HCT116 (cell line): ENCODE results near the gene TYRP1. TPM values are rescaled to one million over a fixed set of nuclear protein-coding genes. Genes with fewer than 3 reads are reported as not detected.

Experiments used
- ATAC-seq: fragments of 200-7000 bp; cut with Tn5 transposase; 2 replicates; pipeline ENCODE4 v1.9.1; 2020; ENCODE audit warnings: mild to moderate bottlenecking, moderate library complexity
- BruUV-seq: library from RNA; stranded (reverse); fragments of 400-500 nt; replicated peaks from 2 replicates; lab custom pipeline; 2021; lab: Mats Ljungman, UMichigan
- CTCF ChIA-PET: fragments of 300-600 bp; sonication (Branson Sonifier 250); formaldehyde crosslinking; loops from one replicate; lab custom pipeline; 2021; ENCODE audit warnings: antibody characterized with exemption; lab: Charles Lee
- POLR2A ChIA-PET: fragments of 300-600, 350-600 bp; sonication (Branson Sonifier 250); formaldehyde crosslinking; loops from one replicate; lab custom pipeline; 2021; ENCODE audit warnings: antibody characterized with exemption; lab: Charles Lee
- RAD21 ChIA-PET, 2 experiments: fragments of 300-600 bp; sonication (Branson Sonifier 250); formaldehyde crosslinking; loops; one replicate each; lab custom pipeline; 2023; ENCODE audit warnings: low total read pairs in 2 of 2; ENCODE audit not compliant: uncharacterized antibody in 2 of 2, unreplicated experiment in 2 of 2, low non-redundant PET in 1 of 2; lab: Charles Lee
- DNase-seq: peaks from one replicate; pipeline ENCODE4 v3.0.0-alpha.2; 2010; ENCODE audit warnings: low read depth, low spot score
- H2AFZ ChIP-seq: fragments of 200-600 bp; shearing (Covaris generic), sonication (generic); 2 replicates; pipeline ENCODE4 v1.6.1; 2017; ENCODE audit warnings: low read depth, mixed run types, mixed read lengths, antibody characterized with exemption, low read length; ENCODE audit not compliant: poor library complexity, severe bottlenecking
- H3K27ac ChIP-seq: 2 replicates; pipeline ENCODE4 v1.5.1; 2012; ENCODE audit warnings: low read depth, low read length
- H3K27me3 ChIP-seq: fragments of 200-600 bp; sonication (generic); 2 replicates; pipeline ENCODE4 v1.6.1; 2016; ENCODE audit warnings: mixed run types, low read length, mixed read lengths; ENCODE audit not compliant: insufficient read depth
- H3K36me3 ChIP-seq, 2 experiments: fragments of 200-500 bp in 1 of 2; fragments of 200-600 bp in 1 of 2; sonication (Bioruptor generic) in 1 of 2; sonication (generic) in 1 of 2; 2 replicates each; pipeline versions ENCODE4 v1.5.1 to v1.6.1; 2014 to 2016; ENCODE audit warnings: low read length in 2 of 2, inconsistent platforms in 1 of 2, mixed read lengths in 1 of 2, mixed run types in 1 of 2; ENCODE audit not compliant: insufficient read depth in 2 of 2, control insufficient read depth in 1 of 2
- H3K4me1 ChIP-seq, 2 experiments: fragments of 200-600 bp in 1 of 2; sonication (generic) in 1 of 2; 2 replicates each; pipeline versions ENCODE4 v1.5.1 to v1.6.1; 2012 to 2017; ENCODE audit warnings: low read length in 2 of 2, inconsistent platforms in 1 of 2, mild to moderate bottlenecking in 1 of 2, mixed read lengths in 1 of 2, mixed run types in 1 of 2, moderate library complexity in 1 of 2; ENCODE audit not compliant: insufficient read depth in 2 of 2, control insufficient read depth in 1 of 2
- H3K4me2 ChIP-seq: fragments of 200-600 bp; sonication (generic); 2 replicates; pipeline ENCODE4 v1.6.1; 2017; ENCODE audit warnings: mixed run types, low read length, mixed read lengths
- H3K4me3 ChIP-seq, 2 experiments: fragments of 200-600 bp in 1 of 2; sonication (generic) in 1 of 2; replicated peaks in 1 of 2; 2 replicates each; pipeline ENCODE4 v1.5.1; 2011 to 2016; ENCODE audit warnings: low read length in 2 of 2, control low read depth in 1 of 2, low read depth in 1 of 2, mild to moderate bottlenecking in 1 of 2, mixed read lengths in 1 of 2, mixed run types in 1 of 2
- H3K79me2 ChIP-seq: fragments of 200-600 bp; sonication (generic); 2 replicates; pipeline ENCODE4 v1.6.1; 2017; ENCODE audit warnings: mild to moderate bottlenecking, mixed run types, low read length, moderate library complexity, mixed read lengths; ENCODE audit not compliant: insufficient read depth
- H3K9ac ChIP-seq: fragments of 200-600 bp; sonication (generic); 2 replicates; pipeline ENCODE4 v1.6.1; 2016; ENCODE audit warnings: low read length, mixed read lengths
- H3K9me2 ChIP-seq: fragments of 200-600 bp; sonication (generic), shearing (Covaris generic); 2 replicates; pipeline ENCODE4 v1.6.1; 2017; ENCODE audit warnings: mixed run types, mild to moderate bottlenecking, moderate library complexity; ENCODE audit not compliant: insufficient read depth
- H3K9me3 ChIP-seq, 2 experiments: fragments of 200-500 bp in 1 of 2; fragments of 200-600 bp in 1 of 2; sonication (Bioruptor generic) in 1 of 2; sonication (generic) in 1 of 2; 2 replicates each; pipeline ENCODE4 v1.6.1; 2014 to 2017; ENCODE audit warnings: low read length in 2 of 2, mixed read lengths in 2 of 2, inconsistent platforms in 1 of 2, low read depth in 1 of 2, mild to moderate bottlenecking in 1 of 2, mixed run types in 1 of 2, moderate library complexity in 1 of 2; ENCODE audit not compliant: control insufficient read depth in 1 of 2, insufficient read depth in 1 of 2
- H4K20me1 ChIP-seq: fragments of 200-600 bp; sonication (generic), shearing (Covaris generic); 2 replicates; pipeline ENCODE4 v1.6.1; 2017; ENCODE audit warnings: mixed run types, mild to moderate bottlenecking, moderate library complexity; ENCODE audit not compliant: insufficient read depth
- CBX3 ChIP-seq: IDR thresholded peaks from 2 replicates; pipeline ENCODE4 v1.6.1; 2012; ENCODE audit warnings: low read depth
- FOSL1 ChIP-seq: IDR thresholded peaks from 2 replicates; pipeline ENCODE4 v1.6.1; 2012; ENCODE audit warnings: low read depth
- POLR2A ChIP-seq: IDR thresholded peaks from 2 replicates; pipeline ENCODE4 v1.7.0; 2011; ENCODE audit warnings: borderline replicate concordance; ENCODE audit not compliant: insufficient read depth, insufficient read length; ENCODE audit errors: extremely low read depth
- POLR2AphosphoS5 ChIP-seq: IDR thresholded peaks from 2 replicates; pipeline ENCODE4 v1.6.1; 2011; ENCODE audit warnings: mild to moderate bottlenecking, low read depth, low read length, moderate library complexity
- RAD21 ChIP-seq: IDR thresholded peaks from 2 replicates; pipeline ENCODE4 v1.6.1; 2012; ENCODE audit warnings: low read depth, mild to moderate bottlenecking
- SIN3A ChIP-seq: IDR thresholded peaks from 2 replicates; pipeline ENCODE4 v1.6.1; 2012; ENCODE audit warnings: low read depth
- SP1 ChIP-seq: IDR thresholded peaks from 2 replicates; pipeline ENCODE4 v1.6.1; 2012; ENCODE audit warnings: low read depth
- SRF ChIP-seq: IDR thresholded peaks from 2 replicates; pipeline ENCODE4 v1.6.1; 2012; ENCODE audit warnings: low read depth
- TCF7L2 ChIP-seq: IDR thresholded peaks from 2 replicates; pipeline ENCODE4 v1.7.0; 2011; ENCODE audit warnings: borderline replicate concordance, inconsistent platforms; ENCODE audit not compliant: insufficient read depth, insufficient read length; ENCODE audit errors: extremely low read depth
- YY1 ChIP-seq: IDR thresholded peaks from 2 replicates; pipeline ENCODE4 v1.6.1; 2011; ENCODE audit warnings: low read length, low read depth, moderate library complexity, mild to moderate bottlenecking; ENCODE audit not compliant: insufficient replicate concordance; ENCODE audit errors: extremely low read depth
- ZFX ChIP-seq: fragments of 450-650 bp; IDR thresholded peaks from 2 replicates; pipeline ENCODE4 v1.6.1; 2017
- ZNF274 ChIP-seq: fragments of 200-500 bp; sonication (Bioruptor generic); IDR thresholded peaks from 2 replicates; pipeline ENCODE4 v1.6.1; 2014; ENCODE audit warnings: mild to moderate bottlenecking, low read depth, low read length, inconsistent platforms
- intact Hi-C: fragments of 100-400 bp; cut with micrococcal nuclease; formaldehyde crosslinking; loops from 2 replicates; pipeline ENCODE4 v1.10.0; 2022
- total RNA-seq: library from RNA; stranded (reverse); gene quantifications from one replicate; pipeline ENCODE4 v1.2.1, GENCODE V29; 2021; ENCODE audit not compliant: unreplicated experiment
- TF ChIP-seq, protein P1 (sequence below): IDR thresholded peaks from 2 replicates; pipeline ENCODE4 v1.6.1; 2011; ENCODE audit warnings: mild to moderate bottlenecking, low read length, moderate library complexity; ENCODE audit not compliant: insufficient replicate concordance; ENCODE audit errors: extremely low read depth
- TF ChIP-seq, protein P2 (sequence below): IDR thresholded peaks from 2 replicates; pipeline ENCODE4 v1.6.1; 2012
- TF ChIP-seq, protein P3 (sequence below): IDR thresholded peaks from 2 replicates; pipeline ENCODE4 v1.6.1; 2012

The TYRP1 gene
- total RNA-seq, 1 experiment from 2014 or later, result not detected

DNA sequence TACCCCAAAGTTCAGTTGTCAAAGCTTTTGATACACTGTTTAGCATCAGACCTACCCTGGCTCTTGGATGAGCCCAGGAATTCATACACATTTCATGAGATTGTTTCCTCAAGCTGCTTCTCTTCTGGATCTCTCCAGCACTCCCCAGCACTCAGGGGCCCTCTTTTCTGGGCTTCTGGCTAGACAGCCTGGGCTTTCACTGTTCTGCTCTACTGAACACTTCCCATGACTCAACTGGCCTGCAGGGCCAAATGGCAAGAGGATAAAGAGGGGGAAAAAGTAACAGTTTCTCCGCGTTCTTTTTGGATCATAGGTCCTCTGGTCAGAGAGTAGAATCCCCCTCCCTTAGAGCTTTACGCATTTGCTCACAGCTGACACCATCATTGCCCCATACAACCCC, 60.7 kb downstream of the TYRP1 start:
- H3K9me3 ChIP-seq, result no peaks in the 10 kb centered on the region
- DNase-seq (no peak), ATAC-seq (no peak)
- no peaks in the 10 kb centered on the region for H3K4me1 ChIP-seq
- H3K4me2 ChIP-seq, result no peak overlapping the region
- no peak overlapping the region for H2AFZ ChIP-seq
- no peaks in the 10 kb centered on the region for H3K9me2 ChIP-seq
- H4K20me1 ChIP-seq, result no peaks in the 10 kb centered on the region
- ChIA-PET RAD21 (no interaction called here), CTCF (no interaction called here), POLR2A (no interaction called here)
- no peak overlapping the region for H3K27ac ChIP-seq
- H3K9ac ChIP-seq, result no peak overlapping the region
- no peaks in the 10 kb centered on the region for H3K27me3 ChIP-seq
- BruUV-seq, result no TSS peak
- no peak overlapping the region for H3K4me3 ChIP-seq
- H3K36me3 ChIP-seq, result no peaks in the 10 kb centered on the region
- intact Hi-C loops, result no loop called here
- H3K79me2 ChIP-seq, result no peaks in the 10 kb centered on the region
- TF ChIP-seq SIN3A (no peak), FOSL1 (no peak), POLR2A (no peak), ZFX (no peak), SP1 (no peak), TCF7L2 (no peak)
- TF ChIP-seq, protein P1, sequence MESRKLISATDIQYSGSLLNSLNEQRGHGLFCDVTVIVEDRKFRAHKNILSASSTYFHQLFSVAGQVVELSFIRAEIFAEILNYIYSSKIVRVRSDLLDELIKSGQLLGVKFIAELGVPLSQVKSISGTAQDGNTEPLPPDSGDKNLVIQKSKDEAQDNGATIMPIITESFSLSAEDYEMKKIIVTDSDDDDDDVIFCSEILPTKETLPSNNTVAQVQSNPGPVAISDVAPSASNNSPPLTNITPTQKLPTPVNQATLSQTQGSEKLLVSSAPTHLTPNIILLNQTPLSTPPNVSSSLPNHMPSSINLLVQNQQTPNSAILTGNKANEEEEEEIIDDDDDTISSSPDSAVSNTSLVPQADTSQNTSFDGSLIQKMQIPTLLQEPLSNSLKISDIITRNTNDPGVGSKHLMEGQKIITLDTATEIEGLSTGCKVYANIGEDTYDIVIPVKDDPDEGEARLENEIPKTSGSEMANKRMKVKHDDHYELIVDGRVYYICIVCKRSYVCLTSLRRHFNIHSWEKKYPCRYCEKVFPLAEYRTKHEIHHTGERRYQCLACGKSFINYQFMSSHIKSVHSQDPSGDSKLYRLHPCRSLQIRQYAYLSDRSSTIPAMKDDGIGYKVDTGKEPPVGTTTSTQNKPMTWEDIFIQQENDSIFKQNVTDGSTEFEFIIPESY, result no peak
- TF ChIP-seq, protein P2, sequence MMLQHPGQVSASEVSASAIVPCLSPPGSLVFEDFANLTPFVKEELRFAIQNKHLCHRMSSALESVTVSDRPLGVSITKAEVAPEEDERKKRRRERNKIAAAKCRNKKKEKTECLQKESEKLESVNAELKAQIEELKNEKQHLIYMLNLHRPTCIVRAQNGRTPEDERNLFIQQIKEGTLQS, result no peak

DNA sequence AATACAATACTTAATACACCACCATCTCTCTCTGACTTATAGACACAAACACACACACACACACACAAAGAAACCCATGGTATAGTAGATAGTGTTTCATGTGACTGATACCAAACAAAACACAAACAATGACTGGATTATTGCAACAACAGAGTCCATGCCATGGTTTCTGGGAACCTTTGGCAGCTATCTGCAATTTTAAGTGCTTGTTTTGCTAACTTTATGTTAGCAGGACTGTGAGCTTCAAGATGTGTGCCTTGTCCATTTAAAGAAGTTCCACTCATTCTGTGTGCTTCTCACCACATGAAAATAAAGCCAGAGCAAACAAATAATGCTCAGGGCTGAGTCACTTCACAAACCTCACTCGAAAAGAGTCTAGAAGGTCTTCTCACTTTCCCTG, 66.6 kb downstream of the TYRP1 start:
- no peak for DNase-seq
- POLR2A ChIA-PET, result interaction anchor here (1.3 kb wide), 1 partner anchor 15 kb away, joined by 3 read pairs; the partner anchor contains the start of gene LURAP1L
- TF ChIP-seq CBX3 (no peak), SRF (no peak), YY1 (no peak), ZNF274 (no peak), RAD21 (no peak), POLR2A (no peak), TCF7L2 (no peak), POLR2AphosphoS5 (no peak), SIN3A (no peak), FOSL1 (no peak), SP1 (no peak), ZFX (no peak)
- TF ChIP-seq, protein P1, result no peak
- TF ChIP-seq, protein P3, sequence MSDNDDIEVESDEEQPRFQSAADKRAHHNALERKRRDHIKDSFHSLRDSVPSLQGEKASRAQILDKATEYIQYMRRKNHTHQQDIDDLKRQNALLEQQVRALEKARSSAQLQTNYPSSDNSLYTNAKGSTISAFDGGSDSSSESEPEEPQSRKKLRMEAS, result no peak
- TF ChIP-seq, protein P2, result no peak

More for the DNA sequence above, 66.6 kb downstream of the TYRP1 start:
- Histone ChIP-seq H3K27me3 (no peaks in the 10 kb centered on the region), H3K4me1 (no peaks in the 10 kb centered on the region), H4K20me1 (no peaks in the 10 kb centered on the region), H3K9ac (no peak overlapping the region), H3K9me2 (no peaks in the 10 kb centered on the region), H2AFZ (no peak overlapping the region), H3K36me3 (no peaks in the 10 kb centered on the region), H3K4me2 (no peak overlapping the region), H3K27ac (no peak overlapping the region), H3K79me2 (no peaks in the 10 kb centered on the region), H3K4me3 (no peak overlapping the region), H3K9me3 (no peaks in the 10 kb centered on the region)
- BruUV-seq, result no TSS peak
- ChIA-PET RAD21 (no interaction called here), CTCF (no interaction called here)
- intact Hi-C loops, result no loop called here
- ATAC-seq, result no peak
